AG04449 (cell line): ENCODE measurements around the gene FHIP2A.

Experiments
- CTCF ChIA-PET: fragments of 350-600 bp; formaldehyde crosslinking; extraction: SDS; loops from one replicate; lab custom pipeline; 2021; ENCODE audit warnings: antibody characterized with exemption; lab: Yijun Ruan, JAX
- POLR2A ChIA-PET: fragments of 400-600, 350-600 bp; formaldehyde crosslinking; extraction: SDS; loops from one replicate; lab custom pipeline; 2020; ENCODE audit warnings: antibody characterized with exemption, inconsistent platforms; lab: Yijun Ruan, JAX
- DNase-seq: peaks from one replicate; pipeline ENCODE4 v3.0.0-alpha.2; 2010; ENCODE audit warnings: low read depth, low spot score
- H3K4me3 ChIP-seq: 2 replicates; pipeline ENCODE4 v1.5.1; 2011; ENCODE audit warnings: low read depth, mild to moderate bottlenecking, control low read depth, low read length
- CTCF ChIP-seq: IDR thresholded peaks from one replicate; pipeline ENCODE4 v1.5.1; 2011; ENCODE audit warnings: mild to moderate bottlenecking, moderate library complexity, low read length, control low read depth, inconsistent platforms; ENCODE audit not compliant: insufficient read depth; ENCODE audit errors: missing control alignments

FHIP2A gene

GRCh38 chr10:114868870-114869519 is 47.4 kb downstream of the FHIP2A start:
- no peak overlapping the region for H3K4me3 ChIP-seq
- DNase-seq, result no peak
- POLR2A ChIA-PET, result interaction anchor here (1.1 kb wide), 1 partner anchor 69 kb away, joined by 6 read pairs; the partner anchor contains the start of gene TRUB1
- TF ChIP-seq CTCF, result no peak
- CTCF ChIA-PET, result interaction anchor here (1.0 to 12.9 kb wide), 8 partner anchors 11 to 565 kb away, joined by 3 to 114 read pairs (median 4); partner anchors contain the start of gene FHIP2A

DNA sequence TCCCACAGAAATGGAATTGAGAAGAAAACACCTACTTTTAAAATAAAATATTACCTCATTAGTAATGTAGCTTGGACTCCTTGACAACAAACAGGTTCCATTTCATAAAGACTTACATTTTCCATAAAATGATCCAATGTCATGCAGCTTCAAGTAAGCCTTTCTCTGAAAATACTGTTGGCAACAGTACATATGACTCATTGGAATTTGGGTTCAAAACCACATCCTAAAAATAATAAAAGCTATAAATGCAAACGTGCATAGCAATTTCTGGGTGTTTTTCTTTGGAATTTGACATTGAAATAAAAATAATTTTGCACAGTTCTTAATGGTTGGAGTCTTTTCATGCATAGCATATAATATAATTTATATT is 47.9 kb downstream of the FHIP2A start:
- POLR2A ChIA-PET, result interaction anchor here (1.1 kb wide), 1 partner anchor 68 kb away, joined by 6 read pairs; the partner anchor contains the start of gene TRUB1
- DNase-seq, result peak; percentile 51
- no peak for TF ChIP-seq CTCF
- no peak overlapping the region for H3K4me3 ChIP-seq
- CTCF ChIA-PET, result interaction anchor here (1.0 to 12.9 kb wide), 6 partner anchors 10 to 398 kb away, joined by 3 to 114 read pairs (median 5); partner anchors contain the start of gene FHIP2A

DNA sequence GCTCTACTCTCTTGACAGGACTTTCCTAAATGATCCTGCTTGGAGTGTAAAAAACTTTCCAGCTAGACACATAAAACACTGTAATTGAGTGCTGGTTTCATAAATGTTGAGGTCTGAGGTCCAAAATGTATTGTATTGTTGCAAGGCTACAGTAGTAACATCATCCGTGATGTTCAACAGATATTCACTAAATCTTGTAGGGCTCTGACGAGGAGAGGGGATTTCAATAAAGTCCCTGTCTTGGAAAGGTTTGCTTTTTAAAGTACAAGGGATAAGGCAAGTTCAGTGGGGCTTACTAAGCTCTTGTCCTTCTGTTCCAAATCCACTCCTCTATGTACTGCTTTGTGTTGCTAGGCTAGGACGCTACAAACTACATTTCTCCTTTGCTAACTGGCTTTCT is 48.9 kb downstream of the FHIP2A start:
- no peak for DNase-seq
- no peak for TF ChIP-seq CTCF
- POLR2A ChIA-PET, result no interaction called here
- H3K4me3 ChIP-seq, result no peak overlapping the region
- CTCF ChIA-PET, result interaction anchor here (1.2 to 12.9 kb wide), 4 partner anchors 9 to 397 kb away, joined by 3 to 114 read pairs (median 6); partner anchors contain the start of gene FHIP2A

GRCh38 chr10:114871379-114871778 is 49.8 kb downstream of the FHIP2A start:
- no peak for DNase-seq
- no peak for TF ChIP-seq CTCF
- ChIA-PET POLR2A (no interaction called here), CTCF (interaction anchor here (2.2 to 12.9 kb wide), 3 partner anchors 8 to 258 kb away, joined by 13 to 114 read pairs (median 107); partner anchors contain the start of gene FHIP2A)
- no peak overlapping the region for H3K4me3 ChIP-seq
